PC-3 (cell line): ENCODE results near the gene BMP8B.
"Not testable (repeated sequence)": the region's sequence is repeated elsewhere in the genome, so short reads cannot be mapped to it uniquely, and the experiment has no call there.

Source experiments
- EZH2 ChIP-seq: fragments of 300-600 bp; sonication (generic); IDR thresholded peaks from one replicate; pipeline ENCODE4 v1.6.1; 2017; ENCODE audit warnings: antibody characterized with exemption, mild to moderate bottlenecking, low read length; ENCODE audit not compliant: unreplicated experiment
- EZH2phosphoT487 ChIP-seq: fragments of 300-600 bp; sonication (generic); IDR thresholded peaks from 2 replicates; pipeline ENCODE4 v1.6.1; 2018; ENCODE audit warnings: mild to moderate bottlenecking, antibody characterized with exemption, low read length, borderline replicate concordance
- TF ChIP-seq, protein P1 (sequence below): fragments of 300-600 bp; sonication (generic); conservative IDR thresholded peaks from 2 replicates; pipeline ENCODE4 v1.5.1; 2017; ENCODE audit warnings: antibody characterized with exemption, low read depth, mild to moderate bottlenecking, low read length

DNA sequence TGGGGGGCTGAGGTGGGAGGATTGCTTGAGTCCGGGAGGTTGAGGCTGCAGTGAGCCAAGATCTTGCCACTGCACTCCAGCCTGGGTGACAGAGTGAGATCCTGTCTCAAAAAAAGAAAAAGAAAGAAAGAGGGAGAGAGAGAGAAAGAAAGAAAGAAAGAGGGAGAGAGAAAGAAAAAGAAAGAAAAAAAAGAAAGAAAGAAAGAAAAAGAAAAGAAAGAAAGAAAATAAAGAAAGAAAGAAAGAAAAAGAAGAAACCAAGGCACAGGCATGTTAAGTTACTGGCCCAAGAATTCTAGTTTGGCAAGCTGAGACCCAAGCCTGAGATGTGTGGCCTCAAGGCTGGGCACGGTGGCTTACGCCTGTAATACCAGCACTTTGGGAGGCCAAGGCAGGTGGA lies 34.8 kb upstream of the BMP8B start:
- TF ChIP-seq, protein P1, sequence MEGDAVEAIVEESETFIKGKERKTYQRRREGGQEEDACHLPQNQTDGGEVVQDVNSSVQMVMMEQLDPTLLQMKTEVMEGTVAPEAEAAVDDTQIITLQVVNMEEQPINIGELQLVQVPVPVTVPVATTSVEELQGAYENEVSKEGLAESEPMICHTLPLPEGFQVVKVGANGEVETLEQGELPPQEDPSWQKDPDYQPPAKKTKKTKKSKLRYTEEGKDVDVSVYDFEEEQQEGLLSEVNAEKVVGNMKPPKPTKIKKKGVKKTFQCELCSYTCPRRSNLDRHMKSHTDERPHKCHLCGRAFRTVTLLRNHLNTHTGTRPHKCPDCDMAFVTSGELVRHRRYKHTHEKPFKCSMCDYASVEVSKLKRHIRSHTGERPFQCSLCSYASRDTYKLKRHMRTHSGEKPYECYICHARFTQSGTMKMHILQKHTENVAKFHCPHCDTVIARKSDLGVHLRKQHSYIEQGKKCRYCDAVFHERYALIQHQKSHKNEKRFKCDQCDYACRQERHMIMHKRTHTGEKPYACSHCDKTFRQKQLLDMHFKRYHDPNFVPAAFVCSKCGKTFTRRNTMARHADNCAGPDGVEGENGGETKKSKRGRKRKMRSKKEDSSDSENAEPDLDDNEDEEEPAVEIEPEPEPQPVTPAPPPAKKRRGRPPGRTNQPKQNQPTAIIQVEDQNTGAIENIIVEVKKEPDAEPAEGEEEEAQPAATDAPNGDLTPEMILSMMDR: not testable (repeated sequence)
- not testable (repeated sequence) for TF ChIP-seq EZH2, EZH2phosphoT487
